ENCODE results near the gene PRPF6. TPM values are rescaled to one million over a fixed set of nuclear protein-coding genes. Genes with fewer than 3 reads are reported as not detected.

The PRPF6 gene
- total and polyA plus RNA-seq, 10 donors: 39.9 to 71.1 (median 60.8) TPM

DNA sequence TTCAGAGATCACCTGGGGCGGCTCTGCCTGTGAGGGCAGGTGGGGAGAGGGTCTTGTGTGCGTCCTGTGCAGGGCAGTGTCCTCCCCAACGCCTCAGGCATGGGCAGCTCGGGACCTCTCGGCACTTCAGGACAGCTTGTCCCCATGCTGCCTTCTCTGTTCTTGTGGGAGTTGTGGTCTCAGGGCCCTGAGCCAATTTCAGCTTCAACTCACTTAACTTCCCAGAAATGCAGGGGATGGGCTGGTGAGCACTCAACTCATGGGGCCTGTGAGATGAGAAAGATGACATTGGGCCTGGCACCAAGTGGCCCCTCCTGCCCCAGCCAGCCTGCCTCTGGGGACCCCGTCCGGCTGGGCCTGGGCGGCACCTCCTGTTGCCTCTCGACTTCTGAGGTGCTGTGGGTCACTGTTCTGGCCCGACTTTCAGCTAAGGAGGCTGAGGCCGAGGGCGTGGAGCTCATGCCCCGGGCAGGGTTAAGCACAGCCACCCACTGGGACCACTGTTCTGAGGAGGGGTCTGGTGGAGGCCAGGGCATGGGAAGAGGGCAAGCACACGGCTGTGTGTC is 91.6 kb downstream of the PRPF6 start:
- no peak overlapping the region for H3K4me3 ChIP-seq
- peaks cover 21 to 100% (median 77%) of the 10 kb centered on the region in 6 donors for H3K4me1 ChIP-seq
- peak overlapping the region in 5 of 8 donors; percentile 23 to 65 (median 54) for H3K27ac ChIP-seq
- H3K9me3 ChIP-seq: no peaks in the 10 kb centered on the region
- peaks cover 0 to 67% (median 48%) of the 10 kb centered on the region in 6 donors for H3K36me3 ChIP-seq
- intact Hi-C loops (cut with DNase I; ENCODE audit: low total_unique reads): no loop called here
- TF ChIP-seq POLR2AphosphoS5 (IDR thresholded peaks at IDR 0.05): peak; percentile 22 to 75 (median 43)
- no peak for TF ChIP-seq CTCF (IDR thresholded peaks at IDR 0.05 in 8 of 11, conservative IDR thresholded peaks at IDR 0.05 in 3 of 11)
- H3K27me3 ChIP-seq (replicated peaks in 1 of 7): no peaks in the 10 kb centered on the region
- WGBS, 5 donors: 61 to 86% (median 69%) methylated on average over 6 to 14 of the region's 14 CpGs
- no peak for DNase-seq

DNA sequence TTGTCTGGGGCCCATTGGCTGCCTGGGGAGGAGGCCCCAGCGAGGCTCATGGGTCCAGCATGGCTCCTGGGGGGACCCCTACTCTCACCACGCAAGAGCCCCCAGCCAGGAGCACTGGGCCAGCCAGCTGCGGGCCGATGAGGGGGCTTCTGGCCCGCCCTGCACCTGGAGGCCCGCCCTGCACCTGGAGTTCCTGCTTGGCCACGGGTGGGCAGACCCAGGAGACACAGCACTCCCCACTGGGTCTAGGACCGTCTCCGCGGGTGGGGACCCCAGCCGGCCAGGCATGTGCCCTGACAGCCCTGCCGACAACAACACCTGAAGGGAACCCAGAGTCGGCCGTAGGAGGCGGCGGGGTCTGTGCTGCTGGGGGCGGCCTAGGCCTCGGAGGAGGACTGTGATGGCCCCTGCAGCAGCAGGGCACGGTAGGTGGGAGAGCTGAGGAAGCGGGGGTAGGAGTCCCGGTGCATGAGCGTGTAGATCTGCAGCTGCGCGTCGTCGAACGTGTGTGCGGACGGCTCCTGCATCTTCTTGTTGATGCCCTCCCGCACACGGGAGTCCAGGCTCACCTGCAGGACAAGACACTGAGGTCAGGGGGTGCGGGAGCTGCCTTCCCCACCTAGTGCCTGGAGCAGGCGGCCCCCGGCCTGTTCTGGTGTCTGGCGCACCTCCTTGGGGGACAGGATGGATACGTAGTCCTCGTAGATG is 92.7 kb downstream of the PRPF6 start:
- Histone ChIP-seq H3K27ac (peak overlapping the region in 3 of 8 donors; percentile 54 to 65 (median 58)), H3K4me3 (no peak overlapping the region), H3K36me3 (peaks cover 0 to 68% (median 48%) of the 10 kb centered on the region in 6 donors), H3K27me3 (replicated peaks in 1 of 7) (no peaks in the 10 kb centered on the region), H3K4me1 (peaks cover 21 to 100% (median 77%) of the 10 kb centered on the region in 6 donors), H3K9me3 (no peaks in the 10 kb centered on the region)
- TF ChIP-seq POLR2A (IDR thresholded peaks at IDR 0.05) (no peak), CTCF (IDR thresholded peaks at IDR 0.05 in 8 of 11, conservative IDR thresholded peaks at IDR 0.05 in 3 of 11) (no peak), POLR2AphosphoS5 (IDR thresholded peaks at IDR 0.05) (peak; percentile 32 to 67 (median 49))
- intact Hi-C loops (cut with DNase I; ENCODE audit: low total_unique reads): no loop called here
- no peak for DNase-seq
- 89 to 94% (median 91%) methylated on average over 25 to 37 of the region's 37 CpGs for WGBS, 5 donors

DNA sequence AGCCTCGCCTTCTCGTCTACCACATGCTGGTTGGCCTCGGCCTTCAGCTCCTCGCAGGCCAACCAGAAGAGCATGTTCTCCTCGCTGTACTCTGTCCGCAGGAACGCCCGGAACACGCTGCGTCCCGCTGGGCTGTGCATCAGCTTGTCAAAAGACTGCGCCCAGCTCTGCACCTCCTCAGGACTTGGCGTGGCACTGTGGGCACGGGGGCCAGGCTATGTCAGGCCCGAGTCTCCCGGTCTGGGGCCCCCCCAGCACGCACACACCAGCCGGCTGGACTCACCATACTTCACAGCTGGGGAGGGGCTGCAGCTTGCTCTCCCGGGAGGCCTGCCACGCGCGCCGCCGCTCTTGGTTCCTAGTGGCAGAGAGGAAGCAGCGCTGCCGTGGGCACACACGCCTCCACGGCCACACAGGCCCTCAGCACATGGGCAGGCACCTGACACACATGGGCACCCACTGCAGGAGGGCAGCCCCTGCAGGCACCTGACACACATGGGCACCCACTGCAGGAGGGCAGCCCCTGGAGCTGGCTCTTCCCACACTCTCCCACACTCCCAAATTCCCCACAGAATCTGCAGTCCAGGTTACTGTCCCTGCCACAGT is 93.4 kb downstream of the PRPF6 start:
- Histone ChIP-seq H3K36me3 (peaks cover 0 to 68% (median 48%) of the 10 kb centered on the region in 6 donors), H3K9me3 (no peaks in the 10 kb centered on the region), H3K4me3 (no peak overlapping the region), H3K27ac (peak overlapping the region in 4 of 8 donors; percentile 10 to 93 (median 42)), H3K27me3 (replicated peaks in 1 of 7) (no peaks in the 10 kb centered on the region), H3K4me1 (peaks cover 18 to 100% (median 77%) of the 10 kb centered on the region in 6 donors)
- TF ChIP-seq POLR2A (IDR thresholded peaks at IDR 0.05) (no peak), CTCF (IDR thresholded peaks at IDR 0.05 in 8 of 11, conservative IDR thresholded peaks at IDR 0.05 in 3 of 11) (no peak), POLR2AphosphoS5 (IDR thresholded peaks at IDR 0.05) (peak in 2 of 3 donors; percentile 43 to 74)
- intact Hi-C loops (cut with DNase I; ENCODE audit: low total_unique reads): no loop called here
- DNase-seq: no peak
- WGBS, 5 donors: 77 to 87% (median 85%) methylated on average over 19 to 28 of the region's 28 CpGs

DNA sequence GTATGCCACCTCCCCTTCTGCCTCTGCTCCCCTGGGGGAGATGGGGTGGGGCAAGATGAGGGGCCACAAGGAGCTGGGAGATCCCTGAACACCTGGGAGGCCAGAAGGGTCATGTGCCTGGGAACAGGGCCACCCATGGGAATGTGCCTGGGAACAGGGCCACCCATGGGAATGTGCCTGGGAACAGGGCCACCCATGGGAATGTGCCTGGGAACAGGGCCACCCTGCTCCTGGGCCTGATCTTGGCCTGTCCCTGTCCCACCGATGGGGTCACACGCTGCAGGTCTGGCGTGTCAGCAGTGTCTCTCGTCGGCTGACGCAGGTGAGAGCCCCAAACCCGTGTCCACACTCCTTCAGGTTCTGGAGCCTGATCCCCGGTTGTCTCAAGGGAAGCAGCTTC is 94.0 kb downstream of the PRPF6 start:
- H3K4me1 ChIP-seq: peaks cover 18 to 94% (median 70%) of the 10 kb centered on the region in 6 donors
- no peaks in the 10 kb centered on the region for H3K9me3 ChIP-seq
- TF ChIP-seq POLR2A (IDR thresholded peaks at IDR 0.05) (no peak), POLR2AphosphoS5 (IDR thresholded peaks at IDR 0.05) (peak in 2 of 3 donors; percentile 6 to 10)
- intact Hi-C loops (cut with DNase I; ENCODE audit: low total_unique reads): no loop called here
- H3K27me3 ChIP-seq (replicated peaks in 1 of 7): no peaks in the 10 kb centered on the region
- no peak for DNase-seq
- H3K4me3 ChIP-seq: no peak overlapping the region
- WGBS, 5 donors: 87 to 92% (median 92%) methylated on average over 8 of the region's 8 CpGs; no CpG with 5 or more reads in 1 of the 5 donors
- peaks cover 0 to 68% (median 48%) of the 10 kb centered on the region in 6 donors for H3K36me3 ChIP-seq
- H3K27ac ChIP-seq: peak overlapping the region in 3 of 8 donors; percentile 65 to 95 (median 93)

All from spleen (tissue), 11 donors.